Muscle of leg (tissue), 9 donors: ENCODE measurements around the gene MAPK7. TPM values are rescaled to one million over a fixed set of nuclear protein-coding genes. Genes with fewer than 3 reads are reported as not detected.

Source experiments
- polyA plus RNA-seq, 8 donors: library from polyadenylated mRNA; unstranded; fragments of 120-200 nt; gene quantifications; one replicate each; pipeline versions ENCODE4 v1.2.1 to v1.2.3, GENCODE V29; 2013; ENCODE audit warnings: inconsistent platforms in 1 of 8, low replicate concordance in 1 of 8; ENCODE audit not compliant: insufficient read length in 8 of 8, insufficient read depth in 1 of 8
- total RNA-seq: library from RNA; stranded (reverse); fragments of 120-200 nt; gene quantifications from one replicate; pipeline ENCODE4 v1.2.4, GENCODE V29; 2013

Gene MAPK7
- total and polyA plus RNA-seq, 9 donors = 8.4 to 28.4 (median 25.1) TPM

Other genes with a start within 250 kb of the MAPK7 start
- 19.7 TPM for gene EPN2, start 141.1 kb upstream of the MAPK7 start, total RNA-seq
- 10 to 100 TPM; 18.2 to 36.4 (median 26.1) TPM for gene EPN2, start 141.1 kb upstream of the MAPK7 start, polyA plus RNA-seq
- 5.7 TPM for gene B9D1, start 15.8 kb upstream of the MAPK7 start, total RNA-seq
- 1 to 10 TPM; 5.7 to 9.7 (median 7.2) TPM for gene B9D1, start 15.8 kb upstream of the MAPK7 start, polyA plus RNA-seq
- gene MFAP4, start 8.7 kb downstream of the MAPK7 start, total RNA-seq = 157 TPM
- gene MFAP4, start 8.7 kb downstream of the MAPK7 start, polyA plus RNA-seq = 100 to 1,000 TPM; 162 to 328 (median 246) TPM
- 4.1 TPM for gene RNF112, start 32.7 kb downstream of the MAPK7 start, total RNA-seq
- 1 to 10 TPM; 2.8 to 5.4 (median 4.0) TPM for gene RNF112, start 32.7 kb downstream of the MAPK7 start, polyA plus RNA-seq
- gene SLC47A1, start 155.4 kb downstream of the MAPK7 start, total RNA-seq = 0.71 TPM
- gene SLC47A1, start 155.4 kb downstream of the MAPK7 start, polyA plus RNA-seq = 1 to 10 TPM in 6 of 8 donors, under 1 TPM in 2; 0.77 to 1.3 (median 1.1) TPM